T-helper 17 cell (primary cell): ENCODE data around the gene ZFP91. TPM values are rescaled to one million over a fixed set of nuclear protein-coding genes. Genes with fewer than 3 reads are reported as not detected.

Experiments used
- total RNA-seq, 4 donors: library from RNA in 2 of 4; stranded (reverse) in 2 of 4; gene quantifications; one replicate each; pipeline ENCODE4 v1.2.3 and lab custom pipeline; 2022 to 2026

The ZFP91 gene
- total RNA-seq, 2 donors from 2014 or later = 36.1 to 43.2 TPM

Other genes with a start within 250 kb of the ZFP91 start
- gene OR5B17, start 220.0 kb upstream of the ZFP91 start, total RNA-seq = not detected
- gene OR5B3, start 172.2 kb upstream of the ZFP91 start, total RNA-seq = not detected
- not detected for gene OR5B2, start 150.9 kb upstream of the ZFP91 start, total RNA-seq
- under 1 TPM in 1 of 2 donors, not detected in 1; 0.30 TPM for gene OR5B12, start 136.8 kb upstream of the ZFP91 start, total RNA-seq
- under 1 TPM; 0.32 to 0.50 TPM for gene OR5B21, start 71.0 kb upstream of the ZFP91 start, total RNA-seq
- 10 to 100 TPM; 92.8 to 99.8 TPM for gene LPXN, start 3.2 kb upstream of the ZFP91 start, total RNA-seq
- gene CNTF, start 43.6 kb downstream of the ZFP91 start, total RNA-seq = 1 to 10 TPM; 3.8 to 4.3 TPM
- not detected for gene GLYAT, start 152.9 kb downstream of the ZFP91 start, total RNA-seq